Pons (tissue), 1 donor: ENCODE results near the gene CYP46A1.

Experiments
- DNase-seq: peaks from one replicate; pipeline ENCODE4 v3.0.0-alpha.2; 2016; ENCODE audit warnings: low spot score

The CYP46A1 gene

GRCh38 chr14:99744199-99744872 lies 60.2 kb downstream of the CYP46A1 start:
- DNase-seq, result no peak

GRCh38 chr14:99744873-99745224 lies 60.8 kb downstream of the CYP46A1 start:
- no peak for DNase-seq

- DNase-seq, result no peak
Measured at GRCh38 chr14:99745307-99745951, 61.3 kb downstream of the CYP46A1 start.

- no peak for DNase-seq
Measured at GRCh38 chr14:99747167-99747566, 63.1 kb downstream of the CYP46A1 start.

- no peak for DNase-seq
Measured at GRCh38 chr14:99747582-99748330, 63.7 kb downstream of the CYP46A1 start.

- no peak for DNase-seq
Measured at GRCh38 chr14:99748529-99748928, 64.4 kb downstream of the CYP46A1 start.

GRCh38 chr14:99749142-99749541 lies 65.0 kb downstream of the CYP46A1 start:
- DNase-seq, result no peak

GRCh38 chr14:99749763-99750715 lies 65.9 kb downstream of the CYP46A1 start:
- no peak for DNase-seq

GRCh38 chr14:99750746-99751450 lies 66.8 kb downstream of the CYP46A1 start:
- no peak for DNase-seq

- no peak for DNase-seq
Measured at GRCh38 chr14:99751539-99752485, 67.7 kb downstream of the CYP46A1 start.

- DNase-seq, result no peak
Measured at GRCh38 chr14:99752486-99753121, 68.5 kb downstream of the CYP46A1 start.

GRCh38 chr14:99753225-99754140 lies 69.4 kb downstream of the CYP46A1 start:
- no peak for DNase-seq

- no peak for DNase-seq
Measured at GRCh38 chr14:99754141-99755067, 70.3 kb downstream of the CYP46A1 start.

- DNase-seq, result no peak
Measured at GRCh38 chr14:99755068-99755405, 70.9 kb downstream of the CYP46A1 start.

- peak; percentile 84 for DNase-seq
Measured at GRCh38 chr14:99755629-99756603, 71.8 kb downstream of the CYP46A1 start.

GRCh38 chr14:99756796-99757195 lies 72.7 kb downstream of the CYP46A1 start:
- DNase-seq, result no peak
